Right lobe of liver (tissue), 6 donors: ENCODE results near the gene TOR2A. TPM values are rescaled to one million over a fixed set of nuclear protein-coding genes. Genes with fewer than 3 reads are reported as not detected.
"Not testable (repeated sequence)": the region's sequence is repeated elsewhere in the genome, so short reads cannot be mapped to it uniquely, and the experiment has no call there.

Experiments used
- ATAC-seq, 4 donors: fragments of 200-7000 bp; cut with Tn5 transposase; one replicate each; pipeline ENCODE4 v1.9.1; 2020; ENCODE audit warnings: mild to moderate bottlenecking in 4 of 4, moderate library complexity in 4 of 4
- DNase-seq, 3 donors: peaks; one replicate each; pipeline ENCODE4 v3.0.0-alpha.2; 2020
- H3K27ac ChIP-seq, 3 donors: fragments of 200-600 bp; one replicate each; pipeline ENCODE4 v1.8.0; 2022
- H3K27me3 ChIP-seq, 2 donors: fragments of 200-600 bp; one replicate each; pipeline ENCODE4 v1.8.0; 2022
- H3K36me3 ChIP-seq, 4 donors: fragments of 200-600 bp; sonication (generic) in 1 of 4; one replicate each; pipeline versions ENCODE4 v1.5.1 to v1.8.0; 2017 to 2022; ENCODE audit warnings: control low read depth in 1 of 4
- H3K4me1 ChIP-seq, 4 donors: fragments of 200-600 bp; sonication (generic) in 1 of 4; one replicate each; pipeline versions ENCODE4 v1.5.1 to v1.8.0; 2017 to 2022; ENCODE audit warnings: control low read depth in 1 of 4
- H3K4me3 ChIP-seq, 3 donors: fragments of 200-600 bp; one replicate each; pipeline ENCODE4 v1.8.0; 2022
- H3K9me3 ChIP-seq, 4 donors: fragments of 200-600 bp; sonication (generic) in 1 of 4; one replicate each; pipeline versions ENCODE4 v1.5.1 to v1.8.0; 2017 to 2022; ENCODE audit warnings: control low read depth in 1 of 4
- CTCF ChIP-seq, 4 donors: fragments of 200-600 bp in 3 of 4; fragments of 450-650 bp in 1 of 4; IDR thresholded peaks; one replicate each; pipeline versions ENCODE4 v1.5.1 to v1.8.0; 2016 to 2022; ENCODE audit warnings: antibody characterized with exemption in 4 of 4, mild to moderate bottlenecking in 2 of 4
- POLR2A ChIP-seq: fragments of 450-650 bp; IDR thresholded peaks from one replicate; pipeline ENCODE4 v1.6.1; 2017; ENCODE audit warnings: antibody characterized with exemption, mild to moderate bottlenecking
- WGBS: methylation state at CpG from one replicate; pipeline ENCODE4 v1.1.6; 2018; ENCODE audit warnings: low coverage, low lambda C conversion rate; ENCODE audit not compliant: insufficient coverage; ENCODE audit errors: missing lambda C conversion rate; 5-methylcytosine and 5-hydroxymethylcytosine counted together
- intact Hi-C, 2 donors: fragments of 100-400 bp; cut with DNase I; formaldehyde crosslinking; loops; one replicate each; pipeline versions ENCODE4 v1.11.2 to v1.14.1; 2022
- long read RNA-seq: library from polyadenylated mRNA; unstranded; transcript quantifications from one replicate; pipeline ENCODE4 v2.0.0, GENCODE V29; 2019
- total RNA-seq, 6 experiments: library from RNA; depleted of rRNA in 2 of 6; stranded (reverse); fragments of >200 nt in 2 of 6; fragmentation: NEBNext Ultra II Directional in 3 of 6; extraction: Animal tissue kit (Norgen Biotek cat#: 25700) in 3 of 6; gene quantifications; one replicate each; pipeline versions ENCODE4 v1.1.0 to v1.2.4, GENCODE V29; 2016 to 2023
- donor health status: DM: no; HTN: yes; CAD: no.
- donor health status: DM: no; HTN: no; CAD: no.
- donor health status: DM: no; HTN: no; CAD: no.
- donor health status: DM: no; HTN: yes; CAD: no.
- donor health status: DM: no; HTN: yes; CAD: no.

Gene TOR2A
- total RNA-seq, result 10 to 100 TPM in 2 of 6 experiments, 1 to 10 TPM in 4; 6.1 to 15.3 (median 7.7) TPM
- long read RNA-seq, transcript TOR2A-203 (5 exons, 1,523 nt), result major isoform, 5 of 6 reads
- long read RNA-seq, partial matches to known transcripts, result 1 of 6 reads
- long read RNA-seq, other reads (novel, unspliced or antisense), result 0 of 6 reads

- WGBS, result under 1% methylated on average over 28 of the region's 76 CpGs
These were observed at the start of gene TOR2A for GRCh38 chr9:127734747-127735529. Gene TOR2A (minus strand): TSS chr9:127735294. CDS start chr9:127735270, 24 bp downstream.

GRCh38 chr9:127783111-127784008 lies 48.3 kb upstream of the TOR2A start:
- peak in 2 of 3 donors; percentile 73 for DNase-seq

More at GRCh38 chr9:127734747-127735529, at the start of gene TOR2A:
- H3K27ac ChIP-seq, result peak within 1 kb of the TSS; percentile 63 to 90 (median 86)
- intact Hi-C loops, result loop anchor here (5.0 to 10.0 kb wide), 4 partner anchors 140 to 187 kb away; partner anchors contain the start of gene AK1 (in 1 of the 2)
- peak; percentile 92 to 98 (median 94) for TF ChIP-seq CTCF (IDR thresholded peaks at IDR 0.05)
- peak; percentile 92 for TF ChIP-seq POLR2A
- DNase-seq (peak; percentile 98), ATAC-seq (peak; percentile 95 to 98 (median 96))
- no peaks in the 10 kb centered on the region for H3K9me3 ChIP-seq
- no peaks in the 10 kb centered on the region for H3K36me3 ChIP-seq
- H3K4me3 ChIP-seq, result peak within 1 kb of the TSS; percentile 79 to 89 (median 87)
- H3K27me3 ChIP-seq, result no peaks in the 10 kb centered on the region
- peaks cover 0 to 6% (median 3%) of the 10 kb centered on the region in 4 donors for H3K4me1 ChIP-seq

GRCh38 chr9:127781806-127782205 lies 46.7 kb upstream of the TOR2A start:
- no peak overlapping the region for H3K27ac ChIP-seq
- no peaks in the 10 kb centered on the region for H3K36me3 ChIP-seq
- no peak for TF ChIP-seq POLR2A
- no peak for TF ChIP-seq CTCF (IDR thresholded peaks at IDR 0.05)
- H3K4me3 ChIP-seq, result no peak overlapping the region
- intact Hi-C loops, result loop anchor here in 1 of 2 donors (2.0 kb wide), 1 partner anchor 41 kb away; no protein-coding TSS in a partner anchor
- peaks cover 0 to 2% (median under 1%) of the 10 kb centered on the region in 4 donors for H3K4me1 ChIP-seq
- H3K9me3 ChIP-seq, result no peaks in the 10 kb centered on the region
- no peaks in the 10 kb centered on the region for H3K27me3 ChIP-seq
- 100% methylated on average over 4 of the region's 4 CpGs for WGBS
- DNase-seq, result no peak
- ATAC-seq, result no peak

More at GRCh38 chr9:127783111-127784008, 48.3 kb upstream of the TOR2A start:
- Histone ChIP-seq H3K27ac (peak overlapping the region; percentile 21 to 51 (median 44)), H3K4me3 (no peak overlapping the region), H3K9me3 (no peaks in the 10 kb centered on the region), H3K36me3 (peaks cover 0 to 15% (median 9%) of the 10 kb centered on the region in 4 donors), H3K4me1 (peaks cover 0 to 17% (median 7%) of the 10 kb centered on the region in 4 donors), H3K27me3 (no peaks in the 10 kb centered on the region)
- no peak for TF ChIP-seq POLR2A
- no peak for TF ChIP-seq CTCF (IDR thresholded peaks at IDR 0.05)
- WGBS, result 68% methylated on average over 10 of the region's 20 CpGs
- intact Hi-C loops, result no loop called here
- peak in 1 of 4 donors; percentile 21 for ATAC-seq

- H3K36me3 ChIP-seq, H3K4me3 ChIP-seq, H3K27me3 ChIP-seq, H3K9me3 ChIP-seq, ATAC-seq, DNase-seq, H3K4me1 ChIP-seq: not testable (repeated sequence)
- WGBS, result 44% methylated on average over 3 of the region's 9 CpGs
- intact Hi-C loops, result loop anchor here in 1 of 2 donors (2.0 kb wide), 1 partner anchor 40 kb away; no protein-coding TSS in a partner anchor
- peak overlapping the region in 1 of 3 donors; percentile 33 for H3K27ac ChIP-seq
These were observed 45.8 kb upstream of the TOR2A start for GRCh38 chr9:127780909-127781308.
